ENCODE data around the gene GADD45A. TPM values are rescaled to one million over a fixed set of nuclear protein-coding genes. Genes with fewer than 3 reads are reported as not detected.

The GADD45A gene
- total RNA-seq, 1 experiment from 2014 or later: 34.5 TPM

DNA sequence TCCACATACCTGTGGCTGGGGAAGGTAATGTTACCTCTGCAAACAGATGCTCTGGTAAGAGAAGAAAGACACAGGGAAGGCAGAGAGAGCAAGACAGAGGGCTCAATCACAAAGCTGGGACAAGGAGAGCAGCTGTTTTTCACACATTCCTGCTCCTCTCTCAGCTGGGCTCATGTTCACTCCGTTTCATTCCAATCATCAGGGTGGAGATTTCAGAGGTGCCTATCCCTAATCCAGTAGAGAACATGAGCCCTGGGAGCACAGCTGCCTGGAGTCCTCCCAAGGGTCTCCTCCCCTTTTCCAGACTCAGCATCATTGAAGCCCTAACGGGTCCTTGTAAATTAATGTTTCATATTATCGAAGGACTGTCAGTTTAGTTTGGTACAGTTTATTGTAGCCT is 19.4 kb downstream of the GADD45A start:
- CTCF ChIA-PET: interaction anchor here (1.1 to 1.7 kb wide), 2 partner anchors 45 to 56 kb away, joined by 4 to 6 read pairs; no protein-coding TSS in a partner anchor
- H3K27me3 Mint-ChIP-seq (ENCODE audit: low read depth): no peaks in the 10 kb centered on the region
- no peaks in the 10 kb centered on the region for H3K9me3 Mint-ChIP-seq
- no peak overlapping the region for H3K4me3 Mint-ChIP-seq
- POLR2A ChIA-PET: interaction anchor here (0.6 kb wide), 1 partner anchor 19 kb away, joined by 3 read pairs; the partner anchor contains the start of gene GADD45A
- peaks cover 17% of the 10 kb centered on the region for H3K4me1 Mint-ChIP-seq
- peaks cover 11% of the 10 kb centered on the region for H3K36me3 Mint-ChIP-seq
- ATAC-seq: no peak
- no peak overlapping the region for H3K27ac Mint-ChIP-seq
- no peak for DNase-seq (ENCODE audit: low spot score)
- TF ChIP-seq GTF2I (CRISPR knock-in tag; conservative IDR thresholded peaks at IDR 0.05): no peak
- TF ChIP-seq NR3C1 (CRISPR knock-in tag; conservative IDR thresholded peaks at IDR 0.05; ENCODE audit: low read depth): no peak
- no peak for TF ChIP-seq ZNF671 (CRISPR knock-in tag; IDR thresholded peaks at IDR 0.05)

DNA sequence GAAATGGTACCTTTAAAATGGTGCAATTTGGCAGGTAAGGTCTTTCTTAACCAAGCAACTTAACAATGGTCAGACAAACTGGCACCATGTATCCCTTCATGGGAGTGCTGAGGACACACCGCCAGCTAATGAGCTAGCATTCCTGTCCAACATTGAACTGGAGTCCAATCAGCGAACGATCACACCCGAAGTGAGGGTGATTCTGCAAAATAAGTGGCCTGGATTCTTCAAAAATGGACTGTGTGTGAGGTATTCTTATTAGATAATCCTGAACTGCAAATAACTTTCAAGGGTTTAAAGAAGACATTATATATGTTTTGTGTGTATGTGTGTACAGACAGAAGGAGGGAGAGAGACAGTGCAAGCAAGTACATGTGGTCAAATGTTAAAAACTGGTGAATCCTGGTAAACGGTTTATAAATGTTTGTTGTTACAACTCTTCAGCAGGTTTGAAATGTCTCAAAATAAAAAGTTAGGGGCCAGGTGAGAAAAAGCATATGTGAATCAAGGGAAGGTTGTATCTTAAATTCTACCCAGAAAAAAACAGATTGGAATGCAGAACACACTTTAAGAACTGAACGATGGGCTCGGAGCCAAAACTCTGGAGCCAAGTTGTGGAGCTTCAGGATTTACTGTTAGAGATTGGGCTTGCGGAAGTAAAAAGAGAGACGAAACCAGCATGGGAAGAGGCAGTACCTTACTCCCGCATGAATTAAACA is 20.9 kb downstream of the GADD45A start:
- no peak for DNase-seq (ENCODE audit: low spot score)
- ChIA-PET CTCF (interaction anchor here (1.1 kb wide), 1 partner anchor 173 kb away, joined by 3 read pairs; no protein-coding TSS in a partner anchor), POLR2A (interaction anchor here (0.7 kb wide), 1 partner anchor 10 kb away, joined by 3 read pairs; no protein-coding TSS in a partner anchor)
- TF ChIP-seq, protein P1, sequence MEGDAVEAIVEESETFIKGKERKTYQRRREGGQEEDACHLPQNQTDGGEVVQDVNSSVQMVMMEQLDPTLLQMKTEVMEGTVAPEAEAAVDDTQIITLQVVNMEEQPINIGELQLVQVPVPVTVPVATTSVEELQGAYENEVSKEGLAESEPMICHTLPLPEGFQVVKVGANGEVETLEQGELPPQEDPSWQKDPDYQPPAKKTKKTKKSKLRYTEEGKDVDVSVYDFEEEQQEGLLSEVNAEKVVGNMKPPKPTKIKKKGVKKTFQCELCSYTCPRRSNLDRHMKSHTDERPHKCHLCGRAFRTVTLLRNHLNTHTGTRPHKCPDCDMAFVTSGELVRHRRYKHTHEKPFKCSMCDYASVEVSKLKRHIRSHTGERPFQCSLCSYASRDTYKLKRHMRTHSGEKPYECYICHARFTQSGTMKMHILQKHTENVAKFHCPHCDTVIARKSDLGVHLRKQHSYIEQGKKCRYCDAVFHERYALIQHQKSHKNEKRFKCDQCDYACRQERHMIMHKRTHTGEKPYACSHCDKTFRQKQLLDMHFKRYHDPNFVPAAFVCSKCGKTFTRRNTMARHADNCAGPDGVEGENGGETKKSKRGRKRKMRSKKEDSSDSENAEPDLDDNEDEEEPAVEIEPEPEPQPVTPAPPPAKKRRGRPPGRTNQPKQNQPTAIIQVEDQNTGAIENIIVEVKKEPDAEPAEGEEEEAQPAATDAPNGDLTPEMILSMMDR (IDR thresholded peaks at IDR 0.05): no peak
- TF ChIP-seq, protein P2, sequence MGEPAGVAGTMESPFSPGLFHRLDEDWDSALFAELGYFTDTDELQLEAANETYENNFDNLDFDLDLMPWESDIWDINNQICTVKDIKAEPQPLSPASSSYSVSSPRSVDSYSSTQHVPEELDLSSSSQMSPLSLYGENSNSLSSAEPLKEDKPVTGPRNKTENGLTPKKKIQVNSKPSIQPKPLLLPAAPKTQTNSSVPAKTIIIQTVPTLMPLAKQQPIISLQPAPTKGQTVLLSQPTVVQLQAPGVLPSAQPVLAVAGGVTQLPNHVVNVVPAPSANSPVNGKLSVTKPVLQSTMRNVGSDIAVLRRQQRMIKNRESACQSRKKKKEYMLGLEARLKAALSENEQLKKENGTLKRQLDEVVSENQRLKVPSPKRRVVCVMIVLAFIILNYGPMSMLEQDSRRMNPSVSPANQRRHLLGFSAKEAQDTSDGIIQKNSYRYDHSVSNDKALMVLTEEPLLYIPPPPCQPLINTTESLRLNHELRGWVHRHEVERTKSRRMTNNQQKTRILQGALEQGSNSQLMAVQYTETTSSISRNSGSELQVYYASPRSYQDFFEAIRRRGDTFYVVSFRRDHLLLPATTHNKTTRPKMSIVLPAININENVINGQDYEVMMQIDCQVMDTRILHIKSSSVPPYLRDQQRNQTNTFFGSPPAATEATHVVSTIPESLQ (CRISPR knock-in tag; IDR thresholded peaks at IDR 0.05): no peak
- TF ChIP-seq, protein P3, sequence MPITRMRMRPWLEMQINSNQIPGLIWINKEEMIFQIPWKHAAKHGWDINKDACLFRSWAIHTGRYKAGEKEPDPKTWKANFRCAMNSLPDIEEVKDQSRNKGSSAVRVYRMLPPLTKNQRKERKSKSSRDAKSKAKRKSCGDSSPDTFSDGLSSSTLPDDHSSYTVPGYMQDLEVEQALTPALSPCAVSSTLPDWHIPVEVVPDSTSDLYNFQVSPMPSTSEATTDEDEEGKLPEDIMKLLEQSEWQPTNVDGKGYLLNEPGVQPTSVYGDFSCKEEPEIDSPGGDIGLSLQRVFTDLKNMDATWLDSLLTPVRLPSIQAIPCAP (CRISPR knock-in tag; IDR thresholded peaks at IDR 0.05): no peak
- TF ChIP-seq, protein P4, sequence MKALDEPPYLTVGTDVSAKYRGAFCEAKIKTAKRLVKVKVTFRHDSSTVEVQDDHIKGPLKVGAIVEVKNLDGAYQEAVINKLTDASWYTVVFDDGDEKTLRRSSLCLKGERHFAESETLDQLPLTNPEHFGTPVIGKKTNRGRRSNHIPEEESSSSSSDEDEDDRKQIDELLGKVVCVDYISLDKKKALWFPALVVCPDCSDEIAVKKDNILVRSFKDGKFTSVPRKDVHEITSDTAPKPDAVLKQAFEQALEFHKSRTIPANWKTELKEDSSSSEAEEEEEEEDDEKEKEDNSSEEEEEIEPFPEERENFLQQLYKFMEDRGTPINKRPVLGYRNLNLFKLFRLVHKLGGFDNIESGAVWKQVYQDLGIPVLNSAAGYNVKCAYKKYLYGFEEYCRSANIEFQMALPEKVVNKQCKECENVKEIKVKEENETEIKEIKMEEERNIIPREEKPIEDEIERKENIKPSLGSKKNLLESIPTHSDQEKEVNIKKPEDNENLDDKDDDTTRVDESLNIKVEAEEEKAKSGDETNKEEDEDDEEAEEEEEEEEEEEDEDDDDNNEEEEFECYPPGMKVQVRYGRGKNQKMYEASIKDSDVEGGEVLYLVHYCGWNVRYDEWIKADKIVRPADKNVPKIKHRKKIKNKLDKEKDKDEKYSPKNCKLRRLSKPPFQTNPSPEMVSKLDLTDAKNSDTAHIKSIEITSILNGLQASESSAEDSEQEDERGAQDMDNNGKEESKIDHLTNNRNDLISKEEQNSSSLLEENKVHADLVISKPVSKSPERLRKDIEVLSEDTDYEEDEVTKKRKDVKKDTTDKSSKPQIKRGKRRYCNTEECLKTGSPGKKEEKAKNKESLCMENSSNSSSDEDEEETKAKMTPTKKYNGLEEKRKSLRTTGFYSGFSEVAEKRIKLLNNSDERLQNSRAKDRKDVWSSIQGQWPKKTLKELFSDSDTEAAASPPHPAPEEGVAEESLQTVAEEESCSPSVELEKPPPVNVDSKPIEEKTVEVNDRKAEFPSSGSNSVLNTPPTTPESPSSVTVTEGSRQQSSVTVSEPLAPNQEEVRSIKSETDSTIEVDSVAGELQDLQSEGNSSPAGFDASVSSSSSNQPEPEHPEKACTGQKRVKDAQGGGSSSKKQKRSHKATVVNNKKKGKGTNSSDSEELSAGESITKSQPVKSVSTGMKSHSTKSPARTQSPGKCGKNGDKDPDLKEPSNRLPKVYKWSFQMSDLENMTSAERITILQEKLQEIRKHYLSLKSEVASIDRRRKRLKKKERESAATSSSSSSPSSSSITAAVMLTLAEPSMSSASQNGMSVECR (CRISPR knock-in tag; IDR thresholded peaks at IDR 0.05; ENCODE audit: borderline replicate concordance): no peak
- Mint-ChIP-seq H3K4me1 (peaks cover 6% of the 10 kb centered on the region), H3K36me3 (peaks cover 11% of the 10 kb centered on the region), H3K27ac (peak overlapping the region; percentile 5; the same call in 1 of the 2 replicates), H3K27me3 (ENCODE audit: low read depth) (no peaks in the 10 kb centered on the region), H3K4me3 (no peak overlapping the region), H3K9me3 (no peaks in the 10 kb centered on the region)
- ATAC-seq: no peak

DNA sequence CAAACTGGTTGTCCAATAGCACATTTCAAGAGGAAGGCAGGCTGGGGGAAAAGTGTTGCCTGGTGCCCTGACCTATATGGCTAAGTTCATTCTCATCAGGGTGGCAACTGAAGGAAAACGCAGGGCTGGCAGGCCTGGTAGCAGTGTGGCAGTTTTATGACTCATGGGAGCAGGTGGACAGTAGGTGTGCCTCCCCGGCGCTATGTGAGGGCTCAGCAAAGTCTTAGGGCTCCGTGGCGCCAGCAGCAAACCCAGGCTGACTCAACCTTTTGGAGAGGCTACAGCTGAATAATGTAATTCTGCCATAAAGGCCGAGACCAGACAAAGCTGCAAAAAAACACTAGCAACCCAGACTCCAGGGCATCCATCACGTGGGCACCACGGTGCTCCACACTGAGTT is 23.6 kb downstream of the GADD45A start:
- POLR2A ChIA-PET: no interaction called here
- DNase-seq (ENCODE audit: low spot score): no peak
- no peaks in the 10 kb centered on the region for H3K9me3 Mint-ChIP-seq
- peaks cover 5% of the 10 kb centered on the region for H3K4me1 Mint-ChIP-seq
- H3K27me3 Mint-ChIP-seq (ENCODE audit: low read depth): no peaks in the 10 kb centered on the region
- no peak for ATAC-seq
- H3K36me3 Mint-ChIP-seq: peaks cover 11% of the 10 kb centered on the region
- CTCF ChIA-PET: interaction anchor here (1.4 kb wide), 1 partner anchor 173 kb away, joined by 3 read pairs; no protein-coding TSS in a partner anchor
- H3K4me3 Mint-ChIP-seq: no peak overlapping the region
- no peak overlapping the region for H3K27ac Mint-ChIP-seq
- TF ChIP-seq, protein P5, sequence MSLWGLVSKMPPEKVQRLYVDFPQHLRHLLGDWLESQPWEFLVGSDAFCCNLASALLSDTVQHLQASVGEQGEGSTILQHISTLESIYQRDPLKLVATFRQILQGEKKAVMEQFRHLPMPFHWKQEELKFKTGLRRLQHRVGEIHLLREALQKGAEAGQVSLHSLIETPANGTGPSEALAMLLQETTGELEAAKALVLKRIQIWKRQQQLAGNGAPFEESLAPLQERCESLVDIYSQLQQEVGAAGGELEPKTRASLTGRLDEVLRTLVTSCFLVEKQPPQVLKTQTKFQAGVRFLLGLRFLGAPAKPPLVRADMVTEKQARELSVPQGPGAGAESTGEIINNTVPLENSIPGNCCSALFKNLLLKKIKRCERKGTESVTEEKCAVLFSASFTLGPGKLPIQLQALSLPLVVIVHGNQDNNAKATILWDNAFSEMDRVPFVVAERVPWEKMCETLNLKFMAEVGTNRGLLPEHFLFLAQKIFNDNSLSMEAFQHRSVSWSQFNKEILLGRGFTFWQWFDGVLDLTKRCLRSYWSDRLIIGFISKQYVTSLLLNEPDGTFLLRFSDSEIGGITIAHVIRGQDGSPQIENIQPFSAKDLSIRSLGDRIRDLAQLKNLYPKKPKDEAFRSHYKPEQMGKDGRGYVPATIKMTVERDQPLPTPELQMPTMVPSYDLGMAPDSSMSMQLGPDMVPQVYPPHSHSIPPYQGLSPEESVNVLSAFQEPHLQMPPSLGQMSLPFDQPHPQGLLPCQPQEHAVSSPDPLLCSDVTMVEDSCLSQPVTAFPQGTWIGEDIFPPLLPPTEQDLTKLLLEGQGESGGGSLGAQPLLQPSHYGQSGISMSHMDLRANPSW (CRISPR knock-in tag; conservative IDR thresholded peaks at IDR 0.05; ENCODE audit: low read depth): no peak
- TF ChIP-seq, protein P6, sequence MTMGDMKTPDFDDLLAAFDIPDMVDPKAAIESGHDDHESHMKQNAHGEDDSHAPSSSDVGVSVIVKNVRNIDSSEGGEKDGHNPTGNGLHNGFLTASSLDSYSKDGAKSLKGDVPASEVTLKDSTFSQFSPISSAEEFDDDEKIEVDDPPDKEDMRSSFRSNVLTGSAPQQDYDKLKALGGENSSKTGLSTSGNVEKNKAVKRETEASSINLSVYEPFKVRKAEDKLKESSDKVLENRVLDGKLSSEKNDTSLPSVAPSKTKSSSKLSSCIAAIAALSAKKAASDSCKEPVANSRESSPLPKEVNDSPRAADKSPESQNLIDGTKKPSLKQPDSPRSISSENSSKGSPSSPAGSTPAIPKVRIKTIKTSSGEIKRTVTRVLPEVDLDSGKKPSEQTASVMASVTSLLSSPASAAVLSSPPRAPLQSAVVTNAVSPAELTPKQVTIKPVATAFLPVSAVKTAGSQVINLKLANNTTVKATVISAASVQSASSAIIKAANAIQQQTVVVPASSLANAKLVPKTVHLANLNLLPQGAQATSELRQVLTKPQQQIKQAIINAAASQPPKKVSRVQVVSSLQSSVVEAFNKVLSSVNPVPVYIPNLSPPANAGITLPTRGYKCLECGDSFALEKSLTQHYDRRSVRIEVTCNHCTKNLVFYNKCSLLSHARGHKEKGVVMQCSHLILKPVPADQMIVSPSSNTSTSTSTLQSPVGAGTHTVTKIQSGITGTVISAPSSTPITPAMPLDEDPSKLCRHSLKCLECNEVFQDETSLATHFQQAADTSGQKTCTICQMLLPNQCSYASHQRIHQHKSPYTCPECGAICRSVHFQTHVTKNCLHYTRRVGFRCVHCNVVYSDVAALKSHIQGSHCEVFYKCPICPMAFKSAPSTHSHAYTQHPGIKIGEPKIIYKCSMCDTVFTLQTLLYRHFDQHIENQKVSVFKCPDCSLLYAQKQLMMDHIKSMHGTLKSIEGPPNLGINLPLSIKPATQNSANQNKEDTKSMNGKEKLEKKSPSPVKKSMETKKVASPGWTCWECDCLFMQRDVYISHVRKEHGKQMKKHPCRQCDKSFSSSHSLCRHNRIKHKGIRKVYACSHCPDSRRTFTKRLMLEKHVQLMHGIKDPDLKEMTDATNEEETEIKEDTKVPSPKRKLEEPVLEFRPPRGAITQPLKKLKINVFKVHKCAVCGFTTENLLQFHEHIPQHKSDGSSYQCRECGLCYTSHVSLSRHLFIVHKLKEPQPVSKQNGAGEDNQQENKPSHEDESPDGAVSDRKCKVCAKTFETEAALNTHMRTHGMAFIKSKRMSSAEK (CRISPR knock-in tag; IDR thresholded peaks at IDR 0.05; ENCODE audit: borderline replicate concordance): no peak
- TF ChIP-seq, protein P7, sequence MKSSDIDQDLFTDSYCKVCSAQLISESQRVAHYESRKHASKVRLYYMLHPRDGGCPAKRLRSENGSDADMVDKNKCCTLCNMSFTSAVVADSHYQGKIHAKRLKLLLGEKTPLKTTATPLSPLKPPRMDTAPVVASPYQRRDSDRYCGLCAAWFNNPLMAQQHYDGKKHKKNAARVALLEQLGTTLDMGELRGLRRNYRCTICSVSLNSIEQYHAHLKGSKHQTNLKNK (CRISPR knock-in tag; IDR thresholded peaks at IDR 0.05): no peak
- no peak for TF ChIP-seq ZNF416 (CRISPR knock-in tag; IDR thresholded peaks at IDR 0.05)
- TF ChIP-seq ZNF232 (CRISPR knock-in tag; IDR thresholded peaks at IDR 0.05): no peak
- no peak for TF ChIP-seq ZNF138 (CRISPR knock-in tag; conservative IDR thresholded peaks at IDR 0.05)

Measured in WTC11 (cell line).